ENCODE measurements around the gene FAM168B. TPM values are rescaled to one million over a fixed set of nuclear protein-coding genes. Genes with fewer than 3 reads are reported as not detected.

FAM168B gene
- total RNA-seq, 2 donors from 2014 or later, result 125 to 192 TPM

DNA sequence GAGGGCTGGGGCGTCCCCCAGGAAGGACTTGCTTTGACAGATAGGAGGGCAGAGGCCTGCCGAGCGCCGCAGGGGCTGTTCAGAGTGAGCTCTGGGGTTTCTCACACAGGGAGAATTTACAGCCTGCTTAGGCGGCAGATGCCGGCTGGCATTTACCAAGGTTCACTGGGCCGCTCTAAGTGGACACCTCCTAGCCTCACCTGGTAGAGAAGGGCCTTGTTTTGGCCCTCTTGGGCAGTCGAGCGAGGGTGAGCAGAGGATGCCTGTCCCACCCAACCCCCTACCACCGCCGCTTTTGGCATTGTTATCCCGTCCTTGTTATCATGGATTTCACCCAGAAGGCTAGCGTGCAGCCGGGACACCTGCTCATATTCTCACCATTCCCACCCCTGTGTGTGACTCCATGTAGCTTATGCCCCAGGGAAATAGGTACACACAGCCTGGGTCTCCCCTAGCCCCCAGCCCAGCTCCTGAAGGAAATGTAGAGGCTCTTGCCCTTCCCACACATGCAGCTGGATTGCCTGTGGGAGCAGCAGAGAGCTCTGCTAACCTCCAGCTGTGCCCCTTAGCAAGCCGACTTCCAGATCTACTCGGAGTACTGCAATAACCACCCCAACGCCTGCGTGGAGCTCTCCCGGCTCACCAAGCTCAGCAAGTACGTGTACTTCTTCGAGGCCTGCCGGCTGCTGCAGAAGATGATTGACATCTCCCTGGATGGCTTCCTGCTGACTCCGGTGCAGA, 52.4 kb downstream of the FAM168B start:
- Histone ChIP-seq H3K36me3 (no peaks in the 10 kb centered on the region), H3K9me3 (no peaks in the 10 kb centered on the region), H3K27me3 (replicated peaks; ENCODE audit: insufficient read depth) (no peaks in the 10 kb centered on the region), H3K4me1 (replicated peaks) (no peaks in the 10 kb centered on the region), H3K4me3 (no peak overlapping the region), H3K27ac (no peak overlapping the region)
- no peak for DNase-seq (ENCODE audit: low spot score)
- TF ChIP-seq, protein P1, sequence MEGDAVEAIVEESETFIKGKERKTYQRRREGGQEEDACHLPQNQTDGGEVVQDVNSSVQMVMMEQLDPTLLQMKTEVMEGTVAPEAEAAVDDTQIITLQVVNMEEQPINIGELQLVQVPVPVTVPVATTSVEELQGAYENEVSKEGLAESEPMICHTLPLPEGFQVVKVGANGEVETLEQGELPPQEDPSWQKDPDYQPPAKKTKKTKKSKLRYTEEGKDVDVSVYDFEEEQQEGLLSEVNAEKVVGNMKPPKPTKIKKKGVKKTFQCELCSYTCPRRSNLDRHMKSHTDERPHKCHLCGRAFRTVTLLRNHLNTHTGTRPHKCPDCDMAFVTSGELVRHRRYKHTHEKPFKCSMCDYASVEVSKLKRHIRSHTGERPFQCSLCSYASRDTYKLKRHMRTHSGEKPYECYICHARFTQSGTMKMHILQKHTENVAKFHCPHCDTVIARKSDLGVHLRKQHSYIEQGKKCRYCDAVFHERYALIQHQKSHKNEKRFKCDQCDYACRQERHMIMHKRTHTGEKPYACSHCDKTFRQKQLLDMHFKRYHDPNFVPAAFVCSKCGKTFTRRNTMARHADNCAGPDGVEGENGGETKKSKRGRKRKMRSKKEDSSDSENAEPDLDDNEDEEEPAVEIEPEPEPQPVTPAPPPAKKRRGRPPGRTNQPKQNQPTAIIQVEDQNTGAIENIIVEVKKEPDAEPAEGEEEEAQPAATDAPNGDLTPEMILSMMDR (IDR thresholded peaks at IDR 0.05), result no peak
- TF ChIP-seq POLR2A (IDR thresholded peaks at IDR 0.05), result no peak
- no peak for TF ChIP-seq POLR2AphosphoS5 (IDR thresholded peaks at IDR 0.05)
- WGBS, result 80% methylated on average over 19 of the region's 23 CpGs
- intact Hi-C loops (cut with DNase I), result no loop called here

GRCh38 chr2:131039908-131040660, 53.2 kb downstream of the FAM168B start:
- no peaks in the 10 kb centered on the region for H3K4me1 ChIP-seq (replicated peaks)
- no peak overlapping the region for H3K4me3 ChIP-seq
- no peaks in the 10 kb centered on the region for H3K27me3 ChIP-seq (replicated peaks; ENCODE audit: insufficient read depth)
- no peak for TF ChIP-seq POLR2A (IDR thresholded peaks at IDR 0.05)
- no peaks in the 10 kb centered on the region for H3K9me3 ChIP-seq
- no peak overlapping the region for H3K27ac ChIP-seq
- no peaks in the 10 kb centered on the region for H3K36me3 ChIP-seq
- intact Hi-C loops (cut with DNase I), result no loop called here
- no peak for DNase-seq (ENCODE audit: low spot score)
- WGBS, result 56% methylated on average over 74 of the region's 75 CpGs

DNA sequence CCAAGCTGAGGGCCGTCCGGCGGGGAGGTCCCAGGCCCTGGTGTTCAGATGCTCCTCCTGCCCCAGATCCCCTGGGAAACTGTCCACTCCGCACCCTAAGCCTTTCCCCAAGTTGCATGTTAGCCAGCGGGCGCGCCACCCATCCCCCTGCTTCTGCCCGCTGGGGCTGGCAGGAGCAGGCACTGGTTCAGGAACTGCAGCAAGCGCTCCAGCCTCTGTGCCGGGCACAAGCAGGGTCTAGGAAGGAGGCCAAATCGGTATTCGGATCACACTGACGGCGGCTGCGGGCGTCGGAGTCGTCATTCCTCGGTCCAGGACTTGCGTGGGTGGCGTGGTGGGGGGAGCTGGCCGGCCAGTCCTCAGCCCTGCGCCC, 53.7 kb downstream of the FAM168B start:
- Histone ChIP-seq H3K4me3 (no peak overlapping the region), H3K9me3 (no peaks in the 10 kb centered on the region), H3K27me3 (replicated peaks; ENCODE audit: insufficient read depth) (no peaks in the 10 kb centered on the region), H3K27ac (no peak overlapping the region), H3K36me3 (no peaks in the 10 kb centered on the region), H3K4me1 (replicated peaks) (no peaks in the 10 kb centered on the region)
- intact Hi-C loops (cut with DNase I), result no loop called here
- WGBS, result 58% methylated on average over 23 of the region's 23 CpGs
- TF ChIP-seq, protein P1 (IDR thresholded peaks at IDR 0.05), result no peak
- TF ChIP-seq POLR2AphosphoS5 (IDR thresholded peaks at IDR 0.05) (no peak), POLR2A (IDR thresholded peaks at IDR 0.05) (no peak)
- no peak for DNase-seq (ENCODE audit: low spot score)

DNA sequence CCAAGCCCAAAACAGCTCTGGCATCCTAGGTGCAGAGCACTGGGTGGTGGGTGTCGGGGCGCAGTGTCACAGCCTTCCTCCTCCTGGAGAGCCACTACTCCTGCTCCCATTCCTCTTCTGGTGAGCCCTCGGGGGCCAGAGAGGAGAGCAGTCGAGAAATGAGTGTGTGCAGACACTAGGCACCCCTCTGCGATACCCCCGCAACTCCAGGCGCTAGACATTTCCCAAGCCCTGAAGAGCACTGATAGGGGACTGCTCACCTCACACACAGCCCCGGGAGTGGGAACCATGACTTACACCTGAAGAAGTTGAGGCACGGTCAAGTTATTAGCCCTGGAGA, 54.2 kb downstream of the FAM168B start:
- Histone ChIP-seq H3K27ac (no peak overlapping the region), H3K4me3 (no peak overlapping the region), H3K9me3 (no peaks in the 10 kb centered on the region), H3K4me1 (replicated peaks) (no peaks in the 10 kb centered on the region), H3K27me3 (replicated peaks; ENCODE audit: insufficient read depth) (no peaks in the 10 kb centered on the region), H3K36me3 (no peaks in the 10 kb centered on the region)
- WGBS, result 88% methylated on average over 9 of the region's 9 CpGs
- intact Hi-C loops (cut with DNase I), result no loop called here
- no peak for TF ChIP-seq POLR2AphosphoS5 (IDR thresholded peaks at IDR 0.05)
- TF ChIP-seq POLR2A (IDR thresholded peaks at IDR 0.05), result no peak
- no peak for DNase-seq (ENCODE audit: low spot score)

- WGBS, result 95% methylated on average over 17 of the region's 17 CpGs
- Histone ChIP-seq H3K4me3 (no peak overlapping the region), H3K27me3 (replicated peaks; ENCODE audit: insufficient read depth) (no peaks in the 10 kb centered on the region), H3K27ac (no peak overlapping the region), H3K36me3 (no peaks in the 10 kb centered on the region), H3K4me1 (replicated peaks) (no peaks in the 10 kb centered on the region), H3K9me3 (no peaks in the 10 kb centered on the region)
- TF ChIP-seq POLR2AphosphoS5 (IDR thresholded peaks at IDR 0.05) (no peak), POLR2A (IDR thresholded peaks at IDR 0.05) (no peak)
- TF ChIP-seq, protein P1 (IDR thresholded peaks at IDR 0.05), result no peak
- intact Hi-C loops (cut with DNase I), result no loop called here
- DNase-seq (ENCODE audit: low spot score), result no peak
Observed at GRCh38 chr2:131038258-131039100, 54.8 kb downstream of the FAM168B start.

All from prostate gland (tissue), 2 donors.